Esophagus muscularis mucosa (tissue), 4 donors: ENCODE data around the gene KIAA0825. TPM values are rescaled to one million over a fixed set of nuclear protein-coding genes. Genes with fewer than 3 reads are reported as not detected.

ENCODE experiments used
- DNase-seq: peaks from one replicate; pipeline ENCODE4 v3.0.0-alpha.2; 2017; ENCODE audit errors: extremely low spot score
- H3K27ac ChIP-seq, 4 donors: fragments of 200-600 bp; sonication (generic); replicated peaks in 1 of 4; 1 replicate in 3 of 4; 2 replicates in 1 of 4; pipeline ENCODE4 v1.5.1; 2016 to 2019; ENCODE audit warnings: mild to moderate bottlenecking in 1 of 4
- H3K27me3 ChIP-seq, 4 donors: fragments of 200-600 bp; sonication (generic); one replicate each; pipeline versions ENCODE4 v1.5.1 to v1.6.0; 2016 to 2019
- H3K36me3 ChIP-seq, 4 donors: fragments of 200-600 bp; sonication (generic); one replicate each; pipeline ENCODE4 v1.5.1; 2016 to 2019
- H3K4me1 ChIP-seq, 4 donors: fragments of 200-600 bp; sonication (generic); one replicate each; pipeline ENCODE4 v1.5.1; 2016 to 2019
- H3K4me3 ChIP-seq, 4 donors: fragments of 200-600 bp; sonication (generic); 1 replicate in 2 of 4; 2 replicates in 2 of 4; pipeline ENCODE4 v1.5.1; 2016 to 2019; ENCODE audit warnings: mild to moderate bottlenecking in 4 of 4, moderate library complexity in 1 of 4
- H3K9me3 ChIP-seq, 4 donors: fragments of 200-600 bp; sonication (generic); 1 replicate in 3 of 4; 2 replicates in 1 of 4; pipeline ENCODE4 v1.5.1; 2016 to 2019
- CTCF ChIP-seq, 3 experiments: fragments of 200-600 bp in 2 of 3; fragments of 450-650 bp in 1 of 3; sonication (generic) in 2 of 3; IDR thresholded peaks; one replicate each; pipeline ENCODE4 v1.5.1; 2017 to 2019; ENCODE audit warnings: antibody characterized with exemption in 3 of 3, mild to moderate bottlenecking in 2 of 3, moderate library complexity in 1 of 3
- EP300 ChIP-seq: sonication (generic); formaldehyde crosslinking; IDR thresholded peaks from one replicate; pipeline ENCODE4 v1.6.1; 2017; ENCODE audit warnings: antibody characterized with exemption
- POLR2A ChIP-seq: fragments of 450-650 bp; IDR thresholded peaks from one replicate; pipeline ENCODE4 v1.6.1; 2017; ENCODE audit warnings: antibody characterized with exemption, moderate library complexity, mild to moderate bottlenecking, low read depth
- POLR2AphosphoS5 ChIP-seq, 2 donors: sonication (generic); formaldehyde crosslinking; IDR thresholded peaks; one replicate each; pipeline ENCODE4 v1.6.1; 2017; ENCODE audit warnings: antibody characterized with exemption in 2 of 2
- WGBS: methylation state at CpG from one replicate; pipeline ENCODE4 v1.1.5; 2018; 5-methylcytosine and 5-hydroxymethylcytosine counted together
- intact Hi-C: fragments of 100-400 bp; cut with DNase I; formaldehyde crosslinking; loops from one replicate; pipeline ENCODE4 v1.15.1; 2023
- total RNA-seq, 4 donors: library from RNA; depleted of rRNA; stranded (reverse); fragments of >200 nt; gene quantifications; one replicate each; pipeline versions ENCODE4 v1.1.0 to v1.2.1, GENCODE V29; 2016

KIAA0825 gene
- total RNA-seq, 4 donors from 2014 or later: 2.3 to 4.2 (median 2.9) TPM

GRCh38 chr5:94217216-94217615 is 401.2 kb downstream of the KIAA0825 start:
- TF ChIP-seq POLR2AphosphoS5 (IDR thresholded peaks at IDR 0.05): no peak
- no peak for TF ChIP-seq EP300
- no peak for TF ChIP-seq CTCF (IDR thresholded peaks at IDR 0.05)
- no peak for TF ChIP-seq POLR2A
- H3K27me3 ChIP-seq: no peaks in the 10 kb centered on the region
- H3K4me1 ChIP-seq: peaks cover 0 to 5% (median 0%) of the 10 kb centered on the region in 4 donors
- no peak overlapping the region for H3K27ac ChIP-seq
- no peak overlapping the region for H3K4me3 ChIP-seq
- no peak for DNase-seq
- H3K36me3 ChIP-seq: no peaks in the 10 kb centered on the region
- intact Hi-C loops: no loop called here
- no peaks in the 10 kb centered on the region for H3K9me3 ChIP-seq
- 92% methylated on average over 2 of the region's 2 CpGs for WGBS

DNA sequence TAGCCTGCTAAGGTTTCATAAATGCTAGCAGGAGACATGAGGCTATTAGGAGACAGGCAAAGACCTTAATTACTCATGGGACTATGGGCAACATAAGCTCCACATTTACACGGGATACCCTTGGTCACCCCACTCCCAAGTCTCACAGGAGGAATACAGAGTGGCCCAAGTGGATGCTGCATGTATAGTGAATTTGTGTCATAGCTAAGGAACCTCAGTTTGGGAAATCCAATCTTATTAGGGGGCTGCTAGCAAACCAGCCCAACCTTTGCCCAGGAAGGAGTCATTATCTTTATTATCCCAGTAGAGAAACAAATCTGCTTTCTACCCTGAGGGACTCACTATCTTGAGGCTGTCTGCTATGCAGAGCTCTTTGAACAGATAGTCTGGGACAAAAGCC is 405.9 kb downstream of the KIAA0825 start:
- no peaks in the 10 kb centered on the region for H3K36me3 ChIP-seq
- TF ChIP-seq POLR2A (no peak), POLR2AphosphoS5 (IDR thresholded peaks at IDR 0.05) (no peak)
- DNase-seq: no peak
- 0% methylated on average over 1 of the region's 1 CpG for WGBS
- H3K4me1 ChIP-seq: no peaks in the 10 kb centered on the region
- H3K27ac ChIP-seq: no peak overlapping the region
- H3K27me3 ChIP-seq: no peaks in the 10 kb centered on the region
- H3K9me3 ChIP-seq: no peaks in the 10 kb centered on the region
- intact Hi-C loops: no loop called here
- no peak overlapping the region for H3K4me3 ChIP-seq

DNA sequence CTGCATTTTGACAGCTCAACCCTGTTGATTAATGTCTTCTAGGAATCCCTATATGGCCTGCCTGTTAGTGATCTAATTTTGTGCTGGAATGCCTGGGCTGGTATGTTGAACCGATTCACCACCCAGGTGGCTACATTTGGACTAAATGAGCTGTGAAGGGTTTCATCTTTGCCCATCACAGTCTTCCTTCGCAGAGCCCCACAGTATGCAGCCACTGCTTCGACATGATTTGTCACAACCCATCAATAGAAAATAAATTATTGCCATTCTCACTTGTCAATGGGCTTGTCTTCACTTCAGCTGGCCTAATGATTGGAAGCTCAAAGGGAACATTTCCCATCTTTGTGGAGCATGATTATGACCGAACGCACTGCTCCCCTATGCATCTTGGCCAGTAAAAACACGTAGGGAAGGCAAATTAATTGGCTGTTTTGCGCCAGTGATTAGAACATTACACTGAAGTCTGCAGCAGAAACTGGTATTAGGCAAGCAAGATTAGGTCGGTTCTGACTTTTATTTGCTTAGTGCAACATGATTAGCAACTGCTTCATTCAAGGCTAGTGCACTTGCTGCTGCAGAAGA is 408.5 kb downstream of the KIAA0825 start:
- no peak overlapping the region for H3K27ac ChIP-seq
- no peak for DNase-seq
- WGBS: 88% methylated on average over 8 of the region's 8 CpGs
- no peak for TF ChIP-seq POLR2AphosphoS5 (IDR thresholded peaks at IDR 0.05)
- TF ChIP-seq EP300: no peak
- no peak for TF ChIP-seq POLR2A
- TF ChIP-seq CTCF (IDR thresholded peaks at IDR 0.05): no peak
- H3K36me3 ChIP-seq: no peaks in the 10 kb centered on the region
- H3K27me3 ChIP-seq: no peaks in the 10 kb centered on the region
- H3K4me1 ChIP-seq: no peaks in the 10 kb centered on the region
- intact Hi-C loops: no loop called here
- H3K4me3 ChIP-seq: no peak overlapping the region
- H3K9me3 ChIP-seq: no peaks in the 10 kb centered on the region

GRCh38 chr5:94209272-94209671 is 409.1 kb downstream of the KIAA0825 start:
- Histone ChIP-seq H3K27ac (no peak overlapping the region), H3K36me3 (no peaks in the 10 kb centered on the region), H3K4me3 (no peak overlapping the region), H3K9me3 (no peaks in the 10 kb centered on the region), H3K4me1 (no peaks in the 10 kb centered on the region), H3K27me3 (no peaks in the 10 kb centered on the region)
- DNase-seq: no peak
- WGBS: 95% methylated on average over 3 of the region's 3 CpGs
- no peak for TF ChIP-seq POLR2A
- TF ChIP-seq CTCF (IDR thresholded peaks at IDR 0.05): no peak
- TF ChIP-seq POLR2AphosphoS5 (IDR thresholded peaks at IDR 0.05): no peak
- TF ChIP-seq EP300: no peak
- intact Hi-C loops: no loop called here

DNA sequence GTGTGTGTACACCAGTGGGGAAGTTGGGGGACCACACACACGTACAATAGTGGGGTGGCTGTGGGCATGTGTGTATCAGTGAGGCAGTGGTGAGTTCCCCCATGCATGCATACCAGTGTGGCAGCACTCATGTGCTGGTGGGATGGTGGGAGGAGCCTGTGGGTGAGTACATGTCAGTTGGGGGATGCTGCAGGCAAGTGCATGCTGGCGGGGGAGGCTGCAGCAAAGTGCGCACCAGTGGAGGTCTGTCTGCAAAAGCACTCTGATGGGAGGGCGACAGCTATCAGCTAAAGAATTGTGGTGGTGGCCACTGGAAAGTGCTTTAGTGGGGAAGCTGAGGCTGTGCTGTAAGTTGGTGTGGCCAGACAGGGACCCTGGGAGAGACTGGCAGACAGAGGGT is 418.8 kb downstream of the KIAA0825 start:
- no peaks in the 10 kb centered on the region for H3K4me1 ChIP-seq
- TF ChIP-seq EP300: no peak
- 89% methylated on average over 4 of the region's 4 CpGs for WGBS
- H3K9me3 ChIP-seq: no peaks in the 10 kb centered on the region
- no peaks in the 10 kb centered on the region for H3K27me3 ChIP-seq
- H3K27ac ChIP-seq: no peak overlapping the region
- no peak for DNase-seq
- intact Hi-C loops: no loop called here
- no peaks in the 10 kb centered on the region for H3K36me3 ChIP-seq
- H3K4me3 ChIP-seq: no peak overlapping the region

- no peaks in the 10 kb centered on the region for H3K4me1 ChIP-seq
- TF ChIP-seq POLR2AphosphoS5 (IDR thresholded peaks at IDR 0.05) (no peak), CTCF (IDR thresholded peaks at IDR 0.05) (no peak), EP300 (no peak), POLR2A (no peak)
- H3K27ac ChIP-seq: no peak overlapping the region
- no peaks in the 10 kb centered on the region for H3K9me3 ChIP-seq
- no peaks in the 10 kb centered on the region for H3K27me3 ChIP-seq
- 91% methylated on average over 1 of the region's 1 CpG for WGBS
- no peak overlapping the region for H3K4me3 ChIP-seq
- no peaks in the 10 kb centered on the region for H3K36me3 ChIP-seq
- intact Hi-C loops: no loop called here
- DNase-seq: no peak
Measured at GRCh38 chr5:94197970-94198369, 420.4 kb downstream of the KIAA0825 start.
